ENCODE data around the gene RPUSD1.

DNA sequence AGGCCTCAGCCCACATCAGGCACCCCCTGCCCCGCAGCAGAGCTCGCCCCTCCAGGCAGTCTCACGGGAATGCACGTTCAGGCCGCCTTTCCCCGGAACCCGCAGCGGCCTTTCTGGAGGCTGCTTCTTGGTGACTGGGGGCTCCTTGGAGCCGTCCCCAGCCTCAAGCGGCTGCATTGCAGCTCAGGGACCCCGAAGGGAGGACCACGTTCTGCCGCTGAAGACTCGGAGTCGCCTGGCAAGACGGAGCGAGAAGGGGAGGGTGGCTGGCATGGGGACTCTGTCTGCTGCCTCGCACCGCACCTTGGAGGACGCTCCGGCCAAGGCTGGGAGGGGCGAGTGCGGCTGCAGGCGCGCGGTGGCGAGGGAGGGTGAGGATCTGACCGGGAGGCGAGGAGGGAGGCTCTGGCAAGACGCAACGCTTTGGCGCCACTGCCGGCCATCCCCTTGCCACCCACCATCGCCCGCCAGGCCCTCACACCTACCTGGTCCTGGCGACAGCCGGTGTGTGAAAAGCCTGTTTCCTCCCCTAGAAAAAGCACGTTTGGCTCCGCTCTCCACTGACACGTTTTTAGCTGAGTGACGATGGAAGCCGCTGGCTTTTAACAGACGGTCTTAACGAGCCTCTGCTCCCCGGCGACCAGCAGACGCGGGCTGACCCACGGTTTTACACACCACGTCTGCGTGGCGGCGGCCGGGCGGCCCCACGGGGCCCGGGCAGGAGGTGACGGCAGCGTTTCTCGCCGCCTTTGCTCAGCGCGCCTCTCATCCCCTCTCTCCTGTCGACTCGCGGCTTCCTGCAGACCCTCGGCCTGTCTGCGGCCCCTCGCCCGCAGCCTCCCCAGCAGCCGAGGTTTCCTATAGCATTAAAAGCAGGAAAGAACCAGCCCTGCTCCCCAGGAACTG, 29.1 kb upstream of the RPUSD1 start:
- no peak for TF ChIP-seq CTCF (IDR thresholded peaks at IDR 0.05; ENCODE audit: poor library complexity)
- no peak for TF ChIP-seq EZH2phosphoT487 (IDR thresholded peaks at IDR 0.05; ENCODE audit: low read depth, severe bottlenecking, unreplicated experiment)
- TF ChIP-seq EZH2 (IDR thresholded peaks at IDR 0.05; ENCODE audit: borderline replicate concordance), result no peak
